ENCODE results near the gene THEMIS.

DNA sequence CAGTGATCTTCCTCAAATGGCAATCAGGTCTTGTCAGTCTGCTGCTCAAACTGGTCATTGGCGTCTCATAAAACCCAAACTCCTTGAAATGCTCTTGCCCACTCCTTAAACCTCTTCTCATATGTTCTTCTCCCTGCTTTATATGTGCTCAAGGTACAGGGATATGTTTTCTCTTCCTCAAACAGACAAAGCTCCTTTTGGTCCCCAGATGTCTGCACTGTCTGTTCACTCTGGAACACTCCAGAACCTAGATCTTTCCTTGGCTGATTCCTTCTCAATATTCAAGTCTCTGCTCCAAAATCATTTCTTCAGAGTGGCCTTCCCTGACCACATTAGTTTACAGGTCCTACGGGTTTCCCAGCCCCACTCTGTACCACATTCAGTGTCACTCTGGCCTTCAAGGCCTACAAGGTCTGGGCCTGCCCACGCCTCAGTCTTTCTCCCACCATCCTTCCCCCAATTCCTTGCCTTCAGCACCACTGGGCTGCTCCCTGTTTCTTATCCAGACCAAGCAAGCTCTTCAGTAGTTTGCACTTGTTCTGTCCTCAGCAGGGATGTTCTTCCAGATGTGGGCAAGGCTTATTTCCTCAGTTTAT, 9.0 kb downstream of the THEMIS start:
- TF ChIP-seq, protein P1, sequence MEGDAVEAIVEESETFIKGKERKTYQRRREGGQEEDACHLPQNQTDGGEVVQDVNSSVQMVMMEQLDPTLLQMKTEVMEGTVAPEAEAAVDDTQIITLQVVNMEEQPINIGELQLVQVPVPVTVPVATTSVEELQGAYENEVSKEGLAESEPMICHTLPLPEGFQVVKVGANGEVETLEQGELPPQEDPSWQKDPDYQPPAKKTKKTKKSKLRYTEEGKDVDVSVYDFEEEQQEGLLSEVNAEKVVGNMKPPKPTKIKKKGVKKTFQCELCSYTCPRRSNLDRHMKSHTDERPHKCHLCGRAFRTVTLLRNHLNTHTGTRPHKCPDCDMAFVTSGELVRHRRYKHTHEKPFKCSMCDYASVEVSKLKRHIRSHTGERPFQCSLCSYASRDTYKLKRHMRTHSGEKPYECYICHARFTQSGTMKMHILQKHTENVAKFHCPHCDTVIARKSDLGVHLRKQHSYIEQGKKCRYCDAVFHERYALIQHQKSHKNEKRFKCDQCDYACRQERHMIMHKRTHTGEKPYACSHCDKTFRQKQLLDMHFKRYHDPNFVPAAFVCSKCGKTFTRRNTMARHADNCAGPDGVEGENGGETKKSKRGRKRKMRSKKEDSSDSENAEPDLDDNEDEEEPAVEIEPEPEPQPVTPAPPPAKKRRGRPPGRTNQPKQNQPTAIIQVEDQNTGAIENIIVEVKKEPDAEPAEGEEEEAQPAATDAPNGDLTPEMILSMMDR (IDR thresholded peaks at IDR 0.05; ENCODE audit: borderline replicate concordance, extremely low read depth, low read length, poor library complexity, severe bottlenecking): no peak
- TF ChIP-seq EZH2 (IDR thresholded peaks at IDR 0.05; ENCODE audit: borderline replicate concordance, low read depth, low read length, severe bottlenecking): no peak

All from DND-41 (cell line).